SU-DHL-6 (cell line): ENCODE results near the gene CDK2.

Source experiments
- EZH2phosphoT487 ChIP-seq: fragments of 200-600 bp; sonication (generic), shearing (Covaris generic); conservative IDR thresholded peaks from 2 replicates; pipeline ENCODE4 v1.6.1; 2018; ENCODE audit warnings: mild to moderate bottlenecking, antibody characterized with exemption, low read length, moderate library complexity, mixed read lengths
- TF ChIP-seq, protein P1 (sequence below): fragments of 200-600 bp; sonication (generic); IDR thresholded peaks from one replicate; pipeline ENCODE4 v1.5.1; 2017; ENCODE audit warnings: antibody characterized with exemption, mild to moderate bottlenecking, low read length, moderate library complexity; ENCODE audit not compliant: insufficient read depth, poor library complexity, severe bottlenecking

GRCh38 chr12:55935738-55936151, 30.9 kb upstream of the CDK2 start:
- TF ChIP-seq, protein P1, sequence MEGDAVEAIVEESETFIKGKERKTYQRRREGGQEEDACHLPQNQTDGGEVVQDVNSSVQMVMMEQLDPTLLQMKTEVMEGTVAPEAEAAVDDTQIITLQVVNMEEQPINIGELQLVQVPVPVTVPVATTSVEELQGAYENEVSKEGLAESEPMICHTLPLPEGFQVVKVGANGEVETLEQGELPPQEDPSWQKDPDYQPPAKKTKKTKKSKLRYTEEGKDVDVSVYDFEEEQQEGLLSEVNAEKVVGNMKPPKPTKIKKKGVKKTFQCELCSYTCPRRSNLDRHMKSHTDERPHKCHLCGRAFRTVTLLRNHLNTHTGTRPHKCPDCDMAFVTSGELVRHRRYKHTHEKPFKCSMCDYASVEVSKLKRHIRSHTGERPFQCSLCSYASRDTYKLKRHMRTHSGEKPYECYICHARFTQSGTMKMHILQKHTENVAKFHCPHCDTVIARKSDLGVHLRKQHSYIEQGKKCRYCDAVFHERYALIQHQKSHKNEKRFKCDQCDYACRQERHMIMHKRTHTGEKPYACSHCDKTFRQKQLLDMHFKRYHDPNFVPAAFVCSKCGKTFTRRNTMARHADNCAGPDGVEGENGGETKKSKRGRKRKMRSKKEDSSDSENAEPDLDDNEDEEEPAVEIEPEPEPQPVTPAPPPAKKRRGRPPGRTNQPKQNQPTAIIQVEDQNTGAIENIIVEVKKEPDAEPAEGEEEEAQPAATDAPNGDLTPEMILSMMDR: no peak
- no peak for TF ChIP-seq EZH2phosphoT487
